ENCODE data around the gene BLACAT1.
A peak's percentile ranks its signal among the peaks of the same experiment; 100 is the strongest.

The BLACAT1 gene

GRCh38 chr1:205452933-205453332 lies 2.9 kb downstream of the BLACAT1 start:
- no peak for DNase-seq

GRCh38 chr1:205452364-205452763 lies 3.5 kb downstream of the BLACAT1 start:
- no peak for DNase-seq

GRCh38 chr1:205451759-205452164 lies 4.1 kb downstream of the BLACAT1 start:
- DNase-seq, result no peak

- no peak for DNase-seq
These were observed 4.6 kb downstream of the BLACAT1 start for GRCh38 chr1:205451202-205451601.

GRCh38 chr1:205450448-205450847 lies 5.4 kb downstream of the BLACAT1 start:
- DNase-seq, result no peak

GRCh38 chr1:205449750-205450443 lies 5.9 kb downstream of the BLACAT1 start:
- DNase-seq, result peak; percentile 58

- no peak for DNase-seq
These were observed 6.5 kb downstream of the BLACAT1 start for GRCh38 chr1:205449254-205449749.

DNA sequence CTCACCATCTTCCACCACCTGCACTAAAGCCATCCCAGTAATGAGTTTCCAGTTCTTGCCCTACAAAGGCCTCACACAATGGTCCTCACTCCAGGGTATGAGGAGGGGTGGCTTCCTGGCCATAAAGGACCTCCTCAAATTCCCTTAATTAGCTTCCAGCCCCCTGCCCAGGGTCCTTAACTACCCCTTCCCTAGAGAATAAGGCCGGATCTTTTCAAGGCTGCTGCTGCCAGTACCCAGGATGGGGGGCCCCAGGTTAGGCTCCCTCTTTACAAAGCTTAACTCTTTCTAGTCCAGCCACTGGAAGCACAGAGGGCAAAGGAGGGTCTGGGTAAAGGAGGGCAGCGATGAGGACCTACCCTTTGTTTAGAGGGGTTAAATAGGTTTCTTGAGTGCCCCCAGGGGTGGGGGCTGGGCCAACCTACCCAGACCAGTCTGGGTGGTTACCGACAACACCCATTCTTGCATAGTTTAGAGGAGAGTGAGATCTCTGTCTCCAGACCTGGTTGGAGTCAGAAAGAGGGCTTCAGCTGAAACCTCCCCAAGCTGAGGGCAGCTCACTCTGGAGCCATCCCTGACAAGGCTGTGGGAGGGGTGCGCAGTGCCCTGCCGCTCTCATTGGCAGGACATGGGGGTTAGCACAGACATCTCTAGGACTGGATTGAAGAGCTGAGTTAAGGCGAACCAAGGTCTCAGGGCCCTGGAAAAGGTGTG lies 7.1 kb downstream of the BLACAT1 start:
- DNase-seq, result no peak

GRCh38 chr1:205447457-205448341 lies 8.1 kb downstream of the BLACAT1 start:
- DNase-seq, result no peak

- no peak for DNase-seq
These were observed 9.0 kb downstream of the BLACAT1 start for GRCh38 chr1:205446828-205447227.

DNA sequence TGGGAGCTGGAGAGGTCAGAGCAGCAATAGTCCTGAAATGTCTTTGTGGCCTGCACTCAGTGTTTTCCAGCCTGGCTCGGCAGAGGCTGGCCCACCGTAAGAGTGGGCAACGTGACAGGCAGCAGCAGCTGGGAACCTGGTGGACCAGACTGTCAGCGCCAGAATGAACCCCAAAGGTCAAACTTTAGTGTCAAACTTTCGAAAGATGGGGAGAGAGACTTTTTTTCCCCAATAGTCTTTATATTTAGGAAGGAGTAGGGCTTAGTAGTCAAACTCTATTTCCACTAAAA lies 10.3 kb downstream of the BLACAT1 start:
- DNase-seq, result no peak

DNA sequence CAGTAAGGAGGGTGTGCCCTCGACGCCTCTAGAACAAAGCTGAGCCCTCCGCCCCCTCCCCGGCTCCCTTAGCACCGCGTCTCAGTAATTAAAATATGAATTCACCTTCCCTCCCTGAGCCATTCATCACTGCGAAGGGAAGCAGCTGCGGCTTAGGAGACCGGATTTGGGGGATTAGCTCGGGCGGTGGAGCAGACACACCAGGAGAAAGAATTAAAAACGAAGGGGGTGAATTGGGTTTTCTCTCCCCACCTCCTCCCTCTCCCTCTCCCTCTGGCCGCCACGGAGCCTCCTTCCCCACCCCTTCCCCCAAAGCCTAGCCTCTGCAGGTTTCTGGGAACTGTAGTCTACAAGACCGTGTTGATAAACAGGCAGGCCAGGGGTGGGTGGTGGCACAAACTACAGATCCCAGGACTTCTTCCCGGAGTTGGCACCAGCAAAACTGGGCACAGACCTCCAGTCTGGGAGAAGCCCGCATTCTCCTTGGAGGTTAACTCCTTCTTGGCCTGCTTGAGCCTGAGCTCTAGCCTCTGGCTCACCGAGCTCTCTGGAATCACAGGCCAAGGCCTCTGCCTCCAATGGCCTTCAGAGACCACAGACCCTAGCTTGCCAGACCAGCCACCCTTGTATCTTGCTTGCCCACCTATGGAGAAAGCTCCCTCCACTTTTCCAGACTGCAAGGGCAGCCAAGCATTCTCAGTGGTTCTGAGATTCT lies 10.8 kb downstream of the BLACAT1 start:
- DNase-seq, result no peak

- no peak for DNase-seq
These were observed 11.4 kb downstream of the BLACAT1 start for GRCh38 chr1:205444300-205444930.

GRCh38 chr1:205443585-205444299 lies 12.1 kb downstream of the BLACAT1 start:
- DNase-seq, result no peak

DNA sequence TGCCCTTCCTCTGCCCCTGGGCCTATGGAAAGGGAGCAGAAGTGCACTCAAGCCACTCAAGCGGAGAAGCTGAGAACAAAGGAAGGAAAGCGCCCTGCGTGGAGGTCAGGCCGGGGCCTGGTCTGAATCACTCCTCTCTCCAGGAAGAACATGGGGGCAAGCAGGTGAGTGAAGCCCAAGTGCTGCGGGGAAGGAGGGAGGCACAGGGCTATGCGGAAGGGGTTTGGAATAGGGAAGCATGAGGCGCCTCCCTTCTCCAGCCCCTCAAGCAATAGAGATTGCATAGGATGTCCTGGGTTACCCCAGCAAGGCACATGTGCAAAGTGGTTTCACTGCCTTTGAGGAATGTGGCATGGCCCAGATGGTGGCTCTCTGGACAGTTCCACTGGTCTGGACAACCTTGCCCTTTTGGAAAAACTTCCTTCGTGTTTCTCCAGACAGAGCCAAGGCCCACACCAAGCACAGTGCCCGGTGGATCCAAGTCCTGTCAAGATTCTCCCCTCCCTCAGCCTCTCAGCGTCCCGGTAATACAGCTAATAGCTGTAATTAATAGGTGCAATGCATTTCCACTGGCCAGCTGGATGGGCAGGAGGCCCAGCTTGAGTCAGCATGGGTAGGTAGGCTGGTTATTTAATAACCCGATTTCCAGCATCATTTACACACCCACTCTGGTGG lies 13.7 kb downstream of the BLACAT1 start:
- no peak for DNase-seq

GRCh38 chr1:205441716-205442050 lies 14.2 kb downstream of the BLACAT1 start:
- DNase-seq, result no peak

DNA sequence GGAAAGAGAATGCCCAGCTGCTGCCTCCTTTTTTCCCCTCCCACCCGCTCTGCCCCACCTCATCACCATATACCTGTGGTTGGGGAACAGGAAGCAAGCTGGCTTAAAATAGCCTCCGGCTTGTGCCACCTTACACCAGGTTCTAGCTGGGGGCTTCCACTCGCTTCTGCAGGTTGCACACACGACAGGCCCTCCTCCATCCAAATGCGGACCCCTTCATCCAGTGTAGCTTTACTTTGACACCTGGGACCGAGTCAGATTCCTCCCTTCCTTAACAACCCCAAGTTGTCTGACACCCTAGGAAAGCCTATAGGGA lies 14.6 kb downstream of the BLACAT1 start:
- DNase-seq, result no peak

GRCh38 chr1:205440476-205441317 lies 15.1 kb downstream of the BLACAT1 start:
- peak; percentile 72 for DNase-seq

DNA sequence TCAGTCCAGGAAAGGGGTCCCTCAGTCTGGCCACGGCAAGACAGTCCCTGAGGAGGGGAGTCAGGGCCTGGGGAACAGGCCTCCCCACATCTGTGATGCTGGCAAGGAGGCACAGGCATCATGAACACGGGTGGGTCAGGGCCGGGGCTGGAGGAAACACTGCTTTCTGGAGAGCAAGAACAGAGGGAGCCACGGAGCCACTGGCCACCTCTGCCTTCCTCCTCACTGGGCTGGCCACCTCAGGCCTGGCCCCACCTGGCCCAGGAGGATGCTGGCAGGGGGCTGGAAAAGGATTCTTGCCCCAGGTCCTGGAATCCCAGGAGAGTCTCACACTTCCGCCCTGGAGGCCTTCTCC lies 15.7 kb downstream of the BLACAT1 start:
- no peak for DNase-seq
